Ovary (tissue), 3 donors: ENCODE results near the gene RBAK.

Source experiments
- EP300 ChIP-seq: sonication (generic); formaldehyde crosslinking; IDR thresholded peaks from one replicate; pipeline ENCODE4 v1.6.1; 2017; ENCODE audit warnings: antibody characterized with exemption
- POLR2A ChIP-seq: fragments of 450-650 bp; IDR thresholded peaks from one replicate; pipeline ENCODE4 v1.6.1; 2017; ENCODE audit warnings: antibody characterized with exemption, mild to moderate bottlenecking, moderate library complexity
- TF ChIP-seq, protein P1 (sequence below), 3 donors: fragments of 450-650 bp in 2 of 3; fragments of 200-600 bp in 1 of 3; IDR thresholded peaks; one replicate each; pipeline versions ENCODE4 v1.5.1 to v1.8.0; 2016 to 2022; ENCODE audit warnings: antibody characterized with exemption in 3 of 3, mild to moderate bottlenecking in 1 of 3
- donor health status: DM: no; HTN: no; CAD: no.

- TF ChIP-seq, protein P1, sequence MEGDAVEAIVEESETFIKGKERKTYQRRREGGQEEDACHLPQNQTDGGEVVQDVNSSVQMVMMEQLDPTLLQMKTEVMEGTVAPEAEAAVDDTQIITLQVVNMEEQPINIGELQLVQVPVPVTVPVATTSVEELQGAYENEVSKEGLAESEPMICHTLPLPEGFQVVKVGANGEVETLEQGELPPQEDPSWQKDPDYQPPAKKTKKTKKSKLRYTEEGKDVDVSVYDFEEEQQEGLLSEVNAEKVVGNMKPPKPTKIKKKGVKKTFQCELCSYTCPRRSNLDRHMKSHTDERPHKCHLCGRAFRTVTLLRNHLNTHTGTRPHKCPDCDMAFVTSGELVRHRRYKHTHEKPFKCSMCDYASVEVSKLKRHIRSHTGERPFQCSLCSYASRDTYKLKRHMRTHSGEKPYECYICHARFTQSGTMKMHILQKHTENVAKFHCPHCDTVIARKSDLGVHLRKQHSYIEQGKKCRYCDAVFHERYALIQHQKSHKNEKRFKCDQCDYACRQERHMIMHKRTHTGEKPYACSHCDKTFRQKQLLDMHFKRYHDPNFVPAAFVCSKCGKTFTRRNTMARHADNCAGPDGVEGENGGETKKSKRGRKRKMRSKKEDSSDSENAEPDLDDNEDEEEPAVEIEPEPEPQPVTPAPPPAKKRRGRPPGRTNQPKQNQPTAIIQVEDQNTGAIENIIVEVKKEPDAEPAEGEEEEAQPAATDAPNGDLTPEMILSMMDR (IDR thresholded peaks at IDR 0.05), result no peak
- TF ChIP-seq EP300 (no peak), POLR2A (no peak)
These were observed 4.6 kb upstream of the RBAK start for GRCh38 chr7:5041047-5041446.
